SK-N-MC (cell line): ENCODE data around the gene PACRG.

ENCODE experiments used
- DNase-seq: peaks from one replicate; pipeline ENCODE4 v3.0.0-alpha.2; 2011; ENCODE audit warnings: low read depth, low spot score
- H3K27ac ChIP-seq: fragments of 200-600 bp; sonication (generic); 2 replicates; pipeline ENCODE4 v1.5.1; 2016; ENCODE audit warnings: mixed run types
- H3K36me3 ChIP-seq: fragments of 200-600 bp; sonication (generic); 2 replicates; pipeline ENCODE4 v1.6.1; 2017; ENCODE audit warnings: antibody characterized with exemption, low read length, mixed read lengths; ENCODE audit not compliant: insufficient read depth
- H3K4me3 ChIP-seq: fragments of 200-600 bp; sonication (generic); 2 replicates; pipeline ENCODE4 v1.5.1; 2016
- H3K9ac ChIP-seq: fragments of 200-600 bp; sonication (generic); 2 replicates; pipeline ENCODE4 v1.8.0; 2017; ENCODE audit warnings: mixed run types, mixed read lengths; ENCODE audit not compliant: insufficient read length
- H3K9me3 ChIP-seq: fragments of 200-600 bp; sonication (generic); 2 replicates; pipeline ENCODE4 v1.6.1; 2017; ENCODE audit warnings: low read depth, mild to moderate bottlenecking, antibody characterized with exemption, low read length, moderate library complexity, mixed read lengths
- EZH2 ChIP-seq: fragments of 200-600 bp; sonication (generic); IDR thresholded peaks from one replicate; pipeline ENCODE4 v1.6.1; 2017; ENCODE audit warnings: antibody characterized with exemption
- FOXP2 ChIP-seq: optimal IDR thresholded peaks from 2 replicates; pipeline ENCODE3; 2011; ENCODE audit warnings: mild to moderate bottlenecking, moderate library complexity; ENCODE audit not compliant: insufficient read depth; ENCODE audit errors: extremely low read length, control extremely low read depth
- POLR2AphosphoS5 ChIP-seq: IDR thresholded peaks from 2 replicates; pipeline ENCODE4 v1.6.1; 2012; ENCODE audit warnings: mild to moderate bottlenecking, low read depth, low read length, borderline replicate concordance

The PACRG gene

DNA sequence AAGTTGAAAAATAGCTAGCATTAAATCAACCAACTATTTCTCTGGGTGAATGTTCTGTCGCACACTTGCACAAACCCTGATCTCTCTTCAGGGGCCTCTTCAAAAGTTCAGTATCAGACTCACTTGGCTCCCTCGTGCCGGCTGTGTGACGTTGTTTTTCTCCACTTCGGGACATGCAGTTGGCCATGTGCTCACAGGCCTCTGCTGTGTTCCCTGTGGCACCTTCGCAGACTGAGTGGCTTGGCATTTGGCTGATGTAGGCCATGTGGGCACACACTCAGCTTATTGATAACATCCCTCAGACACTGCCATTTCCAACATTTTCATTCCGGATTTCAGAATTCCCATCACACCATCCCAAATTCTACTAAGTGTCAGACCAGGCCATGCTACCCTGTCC, 49.3 kb downstream of the PACRG start:
- H3K27ac ChIP-seq = no peak overlapping the region
- no peak overlapping the region for H3K4me3 ChIP-seq
- DNase-seq = no peak
- no peaks in the 10 kb centered on the region; the same call in 1 of the 2 replicates for H3K9me3 ChIP-seq
- no peak overlapping the region for H3K9ac ChIP-seq
- TF ChIP-seq FOXP2 = no peak
- no peak for TF ChIP-seq POLR2AphosphoS5
- TF ChIP-seq EZH2 = no peak
- no peaks in the 10 kb centered on the region for H3K36me3 ChIP-seq

DNA sequence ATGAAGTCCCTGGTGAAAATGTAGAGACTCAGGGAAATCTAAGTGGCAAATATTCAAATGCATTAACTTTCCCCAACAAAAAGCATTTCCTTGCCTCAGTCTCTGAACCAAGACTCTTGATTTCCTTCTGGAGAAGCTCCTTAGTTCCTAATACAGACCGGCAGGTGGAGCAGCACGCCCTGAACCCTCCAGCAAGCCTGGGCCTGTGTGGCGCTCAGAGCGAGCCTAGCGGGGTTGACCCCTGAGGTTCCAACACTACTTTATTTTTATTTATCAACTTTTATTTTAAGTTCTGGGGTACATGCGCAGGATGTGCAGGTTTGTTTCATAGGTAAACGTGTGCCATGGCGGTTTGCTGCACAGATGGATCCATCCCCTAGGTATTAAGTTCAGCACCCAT, 50.8 kb downstream of the PACRG start:
- TF ChIP-seq EZH2 (no peak), POLR2AphosphoS5 (no peak), FOXP2 (no peak)
- no peaks in the 10 kb centered on the region; the same call in 1 of the 2 replicates for H3K9me3 ChIP-seq
- H3K4me3 ChIP-seq = no peak overlapping the region
- no peak overlapping the region for H3K9ac ChIP-seq
- no peak overlapping the region for H3K27ac ChIP-seq
- no peak for DNase-seq
- H3K36me3 ChIP-seq = no peaks in the 10 kb centered on the region

DNA sequence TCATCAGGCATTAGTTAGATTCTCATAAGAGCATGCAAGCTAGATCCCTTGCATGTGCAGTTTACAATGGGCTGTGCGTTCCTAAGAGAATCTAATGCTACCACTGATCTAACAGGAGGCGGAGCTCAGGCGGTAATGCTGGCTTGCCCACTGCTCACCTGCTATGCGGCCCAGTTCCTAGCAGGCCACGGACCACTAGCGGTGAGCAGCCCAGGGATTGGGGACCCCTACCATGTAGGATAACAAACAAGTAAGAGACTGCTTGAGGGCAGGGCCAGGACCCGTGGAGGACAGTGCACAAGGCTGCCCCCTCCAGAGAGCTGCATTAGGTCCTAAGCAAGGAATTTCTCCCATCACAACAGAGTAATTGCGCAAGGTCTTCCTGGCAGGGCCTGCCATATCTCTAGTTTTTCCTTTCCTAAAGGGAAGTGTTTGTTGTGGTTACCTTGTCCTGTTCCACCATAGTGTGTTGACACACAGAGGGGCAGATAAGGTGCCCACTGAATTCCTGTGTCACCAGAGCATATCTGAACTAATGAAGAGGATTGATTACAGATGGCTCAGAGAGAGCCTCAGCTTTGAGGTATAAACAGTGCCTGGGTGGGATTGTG, 58.0 kb downstream of the PACRG start:
- Histone ChIP-seq H3K9me3 (no peaks in the 10 kb centered on the region; the same call in 1 of the 2 replicates), H3K4me3 (no peak overlapping the region), H3K9ac (no peak overlapping the region), H3K36me3 (no peaks in the 10 kb centered on the region), H3K27ac (no peak overlapping the region)
- TF ChIP-seq FOXP2 (no peak), EZH2 (no peak), POLR2AphosphoS5 (no peak)
- DNase-seq = no peak

DNA sequence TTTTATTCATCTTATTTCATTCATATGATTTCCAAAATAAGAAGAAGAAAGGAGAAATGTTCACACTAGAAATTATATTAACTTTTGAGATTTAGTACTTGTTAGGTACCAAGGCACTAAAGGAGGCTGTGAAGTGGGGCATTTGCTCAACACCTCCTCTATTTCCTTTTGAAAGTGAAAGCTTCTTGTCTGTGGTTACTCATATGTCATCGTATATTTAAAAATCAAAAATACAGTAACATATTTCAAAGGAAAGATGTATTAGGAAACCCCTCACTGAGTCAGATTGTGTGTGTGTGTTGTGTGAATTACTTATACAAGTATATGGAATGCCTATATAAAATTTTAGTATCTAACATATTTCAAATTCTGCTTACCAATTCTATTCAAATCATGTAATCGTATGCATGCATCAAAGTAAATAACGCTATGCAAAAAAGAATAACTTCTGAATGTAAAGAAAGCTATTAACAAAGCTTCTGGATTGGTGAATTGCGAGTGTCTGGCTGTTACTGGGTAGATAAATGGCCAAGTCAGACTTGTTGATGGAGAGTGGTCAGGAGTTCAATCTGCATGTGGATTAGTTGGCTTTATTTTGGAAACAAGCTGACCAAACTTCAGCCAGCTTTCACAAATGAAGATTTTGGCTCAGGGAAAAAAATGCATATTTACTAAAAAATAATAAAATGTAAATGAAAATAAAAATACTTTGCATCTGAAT, 70.9 kb downstream of the PACRG start:
- Histone ChIP-seq H3K36me3 (no peaks in the 10 kb centered on the region), H3K27ac (no peak overlapping the region)
- DNase-seq = no peak

DNA sequence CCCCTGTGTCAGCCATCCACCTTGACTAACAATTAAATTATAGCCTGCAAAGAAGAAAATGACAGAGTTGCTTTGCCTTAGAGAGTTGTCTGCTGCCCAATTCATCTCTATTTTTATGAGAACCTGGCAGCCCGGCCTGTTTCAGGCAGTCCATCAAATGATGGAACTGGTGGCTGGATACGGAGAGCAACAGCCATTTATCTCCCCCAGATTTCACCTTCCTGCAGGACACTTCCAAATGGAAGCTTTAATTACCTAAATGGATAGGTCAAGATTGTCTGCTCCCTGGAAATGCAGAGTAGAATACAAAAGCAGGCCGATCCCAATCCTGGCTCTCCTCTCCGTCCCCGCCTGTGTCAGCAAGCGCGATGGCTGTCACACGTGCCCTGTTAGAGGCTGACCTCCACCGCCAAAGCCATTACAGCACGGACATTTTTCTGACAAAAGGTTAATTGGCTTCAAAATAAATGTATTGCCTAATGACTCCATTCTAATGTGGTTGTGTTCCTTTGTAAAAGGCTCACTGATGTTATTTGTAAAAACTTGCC, 86.7 kb downstream of the PACRG start:
- no peak for DNase-seq
- no peak for TF ChIP-seq POLR2AphosphoS5
- no peak for TF ChIP-seq EZH2
- no peak for TF ChIP-seq FOXP2
- no peaks in the 10 kb centered on the region for H3K9me3 ChIP-seq
- no peaks in the 10 kb centered on the region for H3K36me3 ChIP-seq
- no peak overlapping the region for H3K27ac ChIP-seq
- H3K4me3 ChIP-seq = no peak overlapping the region
- no peak overlapping the region for H3K9ac ChIP-seq

More for the DNA sequence above, 70.9 kb downstream of the PACRG start:
- TF ChIP-seq EZH2 (no peak), POLR2AphosphoS5 (no peak), FOXP2 (no peak)
- H3K9ac ChIP-seq = no peak overlapping the region
- no peaks in the 10 kb centered on the region for H3K9me3 ChIP-seq
- H3K4me3 ChIP-seq = no peak overlapping the region

DNA sequence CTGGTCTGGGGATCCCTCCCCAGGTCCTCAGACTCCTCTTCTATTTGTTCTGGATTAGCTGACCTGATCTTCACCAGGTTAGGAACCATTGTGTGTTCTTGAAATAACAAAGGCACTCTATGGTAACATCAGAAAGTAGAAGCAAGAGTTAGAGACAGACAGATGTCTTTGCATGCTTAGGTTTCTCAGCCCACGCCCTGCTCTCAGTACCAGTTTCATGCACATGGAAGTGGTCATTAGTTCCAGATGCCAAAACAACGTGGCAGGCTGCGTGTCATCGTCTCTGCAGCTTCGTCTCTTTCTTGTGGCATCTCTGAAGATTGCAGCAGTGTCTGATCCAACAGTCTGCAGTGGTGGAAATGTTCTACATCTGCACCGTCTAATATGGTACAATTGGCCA, 89.4 kb downstream of the PACRG start:
- no peak for DNase-seq

DNA sequence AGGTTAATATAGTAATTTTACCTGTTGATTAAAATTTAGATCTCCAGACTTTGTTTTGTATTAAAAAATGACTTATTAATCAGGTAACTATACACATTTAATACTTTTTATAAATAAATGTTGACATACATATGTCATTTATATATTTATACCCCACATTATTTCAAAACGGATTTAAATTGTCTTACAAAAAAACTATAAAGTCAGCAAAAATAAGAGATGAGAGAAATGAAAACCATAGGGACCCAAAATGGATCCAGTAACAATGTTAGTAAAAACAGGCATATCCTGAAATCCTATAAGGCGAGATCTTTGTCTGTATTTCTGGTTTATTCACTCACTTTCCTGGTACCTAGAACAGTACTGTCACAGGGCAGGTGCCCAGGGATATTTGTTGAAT, 91.5 kb downstream of the PACRG start:
- no peak overlapping the region for H3K27ac ChIP-seq
- DNase-seq = no peak
- no peaks in the 10 kb centered on the region for H3K36me3 ChIP-seq
- no peak overlapping the region for H3K4me3 ChIP-seq
- H3K9me3 ChIP-seq = no peaks in the 10 kb centered on the region
- H3K9ac ChIP-seq = no peak overlapping the region
- no peak for TF ChIP-seq FOXP2
- no peak for TF ChIP-seq POLR2AphosphoS5
- no peak for TF ChIP-seq EZH2

More for the DNA sequence above, 89.4 kb downstream of the PACRG start:
- H3K4me3 ChIP-seq = no peak overlapping the region
- H3K36me3 ChIP-seq = no peaks in the 10 kb centered on the region
- TF ChIP-seq FOXP2 (no peak), POLR2AphosphoS5 (no peak), EZH2 (no peak)
- no peak overlapping the region for H3K27ac ChIP-seq
- no peaks in the 10 kb centered on the region for H3K9me3 ChIP-seq
- no peak overlapping the region for H3K9ac ChIP-seq

DNA sequence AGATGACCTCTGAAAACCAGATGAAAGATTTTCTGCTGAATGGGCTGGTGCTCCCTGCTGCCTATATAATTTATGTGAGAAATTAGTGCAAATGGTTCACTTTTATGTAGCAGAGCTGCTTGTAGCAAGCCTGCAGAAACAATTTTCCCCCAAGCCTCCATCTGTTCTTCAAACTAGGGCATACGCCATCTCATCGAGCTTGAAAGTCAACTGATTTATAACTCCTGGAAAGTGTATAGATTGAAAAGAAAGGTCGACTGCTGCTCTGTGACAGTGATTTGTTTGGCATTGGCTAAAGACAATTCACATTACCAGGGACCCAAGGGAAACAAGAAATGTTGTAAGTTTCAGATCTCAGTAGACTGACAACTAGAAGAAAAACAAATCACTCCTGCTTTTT, 93.3 kb downstream of the PACRG start:
- no peak for DNase-seq
- Histone ChIP-seq H3K27ac (no peak overlapping the region), H3K9me3 (no peaks in the 10 kb centered on the region), H3K36me3 (no peaks in the 10 kb centered on the region), H3K9ac (no peak overlapping the region), H3K4me3 (no peak overlapping the region)
- TF ChIP-seq FOXP2 = no peak
- no peak for TF ChIP-seq EZH2
- no peak for TF ChIP-seq POLR2AphosphoS5

DNA sequence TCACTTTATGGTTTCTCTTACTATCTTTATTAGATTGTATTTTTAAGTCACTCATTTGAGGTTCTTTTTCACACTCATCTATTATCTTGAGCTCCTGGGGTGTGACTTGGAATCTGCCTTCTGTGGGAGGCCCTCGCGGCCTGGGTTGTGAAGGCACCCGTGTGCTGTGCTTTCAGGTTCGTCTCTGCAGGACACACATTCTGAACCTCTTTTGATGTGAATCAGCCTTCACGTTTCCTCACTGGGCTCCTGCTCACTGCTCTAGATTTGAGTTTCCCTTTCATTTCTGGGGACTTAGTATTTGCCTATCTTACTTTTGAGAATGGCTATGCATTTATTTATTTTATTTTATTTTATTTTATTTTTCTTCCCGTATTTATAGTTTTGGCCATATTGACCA, 97.8 kb downstream of the PACRG start:
- H3K9me3 ChIP-seq = no peaks in the 10 kb centered on the region
- H3K9ac ChIP-seq = no peak overlapping the region
- H3K4me3 ChIP-seq = no peak overlapping the region
- no peak for DNase-seq
- no peaks in the 10 kb centered on the region for H3K36me3 ChIP-seq
- TF ChIP-seq POLR2AphosphoS5 = no peak
- no peak for TF ChIP-seq FOXP2
- no peak for TF ChIP-seq EZH2
- no peak overlapping the region for H3K27ac ChIP-seq
